SK-N-SH treated with all-trans-retinoic acid at 6 μM for 48 hours (cell line): ENCODE data around the gene NMD3.

ENCODE experiments used
- ARNTL ChIP-seq: fragments of 450-650 bp; formaldehyde crosslinking; IDR thresholded peaks from 2 replicates; pipeline ENCODE4 v1.5.0; 2020; ENCODE audit warnings: low read depth, mild to moderate bottlenecking, moderate library complexity, borderline replicate concordance
- CREB5 ChIP-seq: fragments of 250-450 bp; sonication (Bioruptor Pico); IDR thresholded peaks from 2 replicates; pipeline ENCODE4 v1.5.1; 2020; ENCODE audit warnings: low read depth, mild to moderate bottlenecking, moderate library complexity
- CSDC2 ChIP-seq: fragments of 250-450 bp; sonication (Bioruptor Pico); IDR thresholded peaks from 2 replicates; pipeline ENCODE4 v1.5.0; 2020; ENCODE audit warnings: mild to moderate bottlenecking, moderate library complexity
- ESRRG ChIP-seq: fragments of 250-450 bp; sonication (Bioruptor Pico); IDR thresholded peaks from 2 replicates; pipeline ENCODE4 v1.6.1; 2021; ENCODE audit warnings: mild to moderate bottlenecking
- GLIS3 ChIP-seq: fragments of 250-450 bp; sonication (Bioruptor Pico); IDR thresholded peaks from 2 replicates; pipeline ENCODE4 v1.5.0; 2020; ENCODE audit warnings: mild to moderate bottlenecking, moderate library complexity
- OSR1 ChIP-seq: fragments of 250-450 bp; sonication (Bioruptor Pico); IDR thresholded peaks from 2 replicates; pipeline ENCODE4 v1.8.0; 2022; ENCODE audit warnings: moderate library complexity, mild to moderate bottlenecking, inconsistent platforms
- PATZ1 ChIP-seq: fragments of 250-450 bp; sonication (Bioruptor Pico); IDR thresholded peaks from 2 replicates; pipeline ENCODE4 v1.8.0; 2020; ENCODE audit warnings: mild to moderate bottlenecking, moderate library complexity, borderline replicate concordance
- TCF4 ChIP-seq: fragments of 250-450 bp; sonication (Bioruptor Pico); IDR thresholded peaks from 2 replicates; pipeline ENCODE4 v1.8.0; 2021; ENCODE audit warnings: mild to moderate bottlenecking, moderate library complexity, borderline replicate concordance
- ZFP3 ChIP-seq: fragments of 250-450 bp; sonication (Bioruptor Pico); IDR thresholded peaks from 2 replicates; pipeline ENCODE4 v1.5.0; 2020; ENCODE audit warnings: mild to moderate bottlenecking, moderate library complexity

GRCh38 chr3:161187046-161187445, 34.1 kb upstream of the NMD3 start:
- TF ChIP-seq ZFP3 (CRISPR knock-in tag) (no peak), TCF4 (no peak), OSR1 (CRISPR knock-in tag) (no peak), CSDC2 (CRISPR knock-in tag) (no peak), PATZ1 (no peak), ARNTL (no peak), GLIS3 (no peak), ESRRG (CRISPR knock-in tag) (no peak), CREB5 (CRISPR knock-in tag) (no peak)
